Mesenchymal stem cell (in vitro differentiated cells and primary cell): ENCODE data around the gene WSCD2.

ENCODE experiments used
- DNase-seq: peaks from one replicate; pipeline ENCODE4 v3.0.0-alpha.2; 2013
- H2AFZ ChIP-seq: one replicate; pipeline ENCODE4 v1.6.1; 2013; ENCODE audit warnings: low read depth, mild to moderate bottlenecking, control low read depth, inconsistent platforms, low read length, moderate library complexity
- H2AK5ac ChIP-seq: 2 replicates; pipeline ENCODE4 v1.6.1; 2013; ENCODE audit warnings: low read length, moderate library complexity, mild to moderate bottlenecking, inconsistent platforms; ENCODE audit not compliant: severe bottlenecking
- H2BK120ac ChIP-seq: one replicate; pipeline ENCODE4 v1.6.1; 2013; ENCODE audit warnings: low read depth, mild to moderate bottlenecking, inconsistent platforms, low read length, moderate library complexity
- H2BK12ac ChIP-seq, 2 experiments: one replicate each; pipeline ENCODE4 v1.6.1; 2013; ENCODE audit warnings: inconsistent platforms in 2 of 2, low read length in 2 of 2, mild to moderate bottlenecking in 2 of 2, moderate library complexity in 2 of 2, control low read depth in 1 of 2
- H2BK15ac ChIP-seq: one replicate; pipeline ENCODE4 v1.6.1; 2013; ENCODE audit warnings: mild to moderate bottlenecking, low read depth, inconsistent platforms; ENCODE audit not compliant: poor library complexity, severe bottlenecking
- H2BK5ac ChIP-seq: 2 replicates; pipeline ENCODE4 v1.6.1; 2013; ENCODE audit warnings: low read depth, mild to moderate bottlenecking, low read length, control low read depth, inconsistent platforms; ENCODE audit not compliant: poor library complexity, severe bottlenecking
- H3K14ac ChIP-seq, 2 experiments: one replicate each; pipeline ENCODE4 v1.6.1; 2013; ENCODE audit warnings: inconsistent platforms in 2 of 2, low read length in 2 of 2, control low read depth in 1 of 2, mild to moderate bottlenecking in 1 of 2, moderate library complexity in 1 of 2
- H3K18ac ChIP-seq, 2 experiments: one replicate each; pipeline ENCODE4 v1.6.1; 2013; ENCODE audit warnings: inconsistent platforms in 2 of 2, low read length in 2 of 2, control low read depth in 1 of 2, low read depth in 1 of 2, mild to moderate bottlenecking in 1 of 2
- H3K23ac ChIP-seq, 2 experiments: one replicate each; pipeline ENCODE4 v1.6.1; 2013; ENCODE audit warnings: inconsistent platforms in 2 of 2, low read length in 2 of 2, mild to moderate bottlenecking in 2 of 2, moderate library complexity in 2 of 2, control low read depth in 1 of 2
- H3K27ac ChIP-seq: 2 replicates; pipeline ENCODE4 v1.5.1; 2013; ENCODE audit warnings: mild to moderate bottlenecking, moderate library complexity, low read length, control low read depth, inconsistent platforms; ENCODE audit not compliant: poor library complexity, severe bottlenecking
- H3K27me3 ChIP-seq, 2 experiments: 2 replicates each; pipeline versions ENCODE4 v1.6.1 to v1.7.0; 2013; ENCODE audit warnings: low read length in 2 of 2, mild to moderate bottlenecking in 2 of 2, moderate library complexity in 2 of 2, control low read depth in 1 of 2, inconsistent platforms in 1 of 2; ENCODE audit not compliant: control insufficient read depth in 1 of 2, insufficient read depth in 1 of 2
- H3K36me3 ChIP-seq, 2 experiments: 2 replicates each; pipeline versions ENCODE4 v1.6.1 to v1.7.0; 2013; ENCODE audit warnings: low read length in 2 of 2, control low read depth in 1 of 2, inconsistent platforms in 1 of 2, low read depth in 1 of 2, mild to moderate bottlenecking in 1 of 2; ENCODE audit not compliant: insufficient read depth in 2 of 2, control insufficient read depth in 1 of 2
- H3K4ac ChIP-seq, 2 experiments: one replicate each; pipeline ENCODE4 v1.6.1; 2013; ENCODE audit warnings: inconsistent platforms in 2 of 2, low read length in 2 of 2, mild to moderate bottlenecking in 2 of 2, moderate library complexity in 2 of 2, control low read depth in 1 of 2, low read depth in 1 of 2
- H3K4me1 ChIP-seq: 2 replicates; pipeline ENCODE4 v1.6.1; 2013; ENCODE audit warnings: low read depth, low read length, control low read depth; ENCODE audit not compliant: control insufficient read depth, insufficient read depth
- H3K4me2 ChIP-seq: 2 replicates; pipeline ENCODE4 v1.6.1; 2013; ENCODE audit warnings: low read length, mild to moderate bottlenecking, inconsistent platforms; ENCODE audit not compliant: poor library complexity, severe bottlenecking
- H3K4me3 ChIP-seq, 2 experiments: 2 replicates each; pipeline versions ENCODE4 v1.5.1 to v1.7.0; 2013; ENCODE audit warnings: low read length in 2 of 2, mild to moderate bottlenecking in 2 of 2, control low read depth in 1 of 2, low read depth in 1 of 2; ENCODE audit not compliant: insufficient read depth in 1 of 2
- H3K79me1 ChIP-seq: replicated peaks from 2 replicates; pipeline ENCODE4 v1.6.1; 2013; ENCODE audit warnings: mild to moderate bottlenecking, control low read depth, low read length, inconsistent platforms; ENCODE audit not compliant: poor library complexity, severe bottlenecking
- H3K9ac ChIP-seq: 2 replicates; pipeline ENCODE4 v1.7.0; 2013; ENCODE audit warnings: mild to moderate bottlenecking, low read length, moderate library complexity
- H3K9me3 ChIP-seq: 2 replicates; pipeline ENCODE4 v1.7.0; 2013; ENCODE audit warnings: mild to moderate bottlenecking, low read length; ENCODE audit not compliant: control insufficient read depth
- H4K8ac ChIP-seq: one replicate; pipeline ENCODE4 v1.6.1; 2013; ENCODE audit warnings: inconsistent platforms, mild to moderate bottlenecking, low read length, moderate library complexity
- H4K91ac ChIP-seq: one replicate; pipeline ENCODE4 v1.6.1; 2013; ENCODE audit warnings: mild to moderate bottlenecking, low read length, inconsistent platforms
- WGBS: methylation state at CpG from one replicate; pipeline ENCODE4 v1.1.7; 2013; ENCODE audit warnings: mixed read lengths; 5-methylcytosine and 5-hydroxymethylcytosine counted together

The WSCD2 gene

GRCh38 chr12:108193493-108193892 is 64.4 kb downstream of the WSCD2 start:
- Histone ChIP-seq H2BK5ac (no peak overlapping the region), H3K36me3 (no peaks in the 10 kb centered on the region), H4K8ac (no peak overlapping the region), H3K27me3 (peaks cover 0 to 13% of the 10 kb centered on the region in 2 experiments), H2BK12ac (no peak overlapping the region), H3K4me1 (no peaks in the 10 kb centered on the region), H3K23ac (no peak overlapping the region), H3K4me3 (no peak overlapping the region), H3K14ac (no peak overlapping the region), H3K27ac (no peak overlapping the region), H3K79me1 (no peaks in the 10 kb centered on the region), H2AFZ (no peak overlapping the region), H3K4ac (no peak overlapping the region), H2BK120ac (no peak overlapping the region), H3K4me2 (no peak overlapping the region), H3K9me3 (no peaks in the 10 kb centered on the region), H2BK15ac (no peak overlapping the region), H3K18ac (no peak overlapping the region), H4K91ac (no peak overlapping the region), H2AK5ac (no peak overlapping the region), H3K9ac (no peak overlapping the region)
- no peak for DNase-seq
- WGBS: 71% methylated on average over 5 of the region's 5 CpGs

DNA sequence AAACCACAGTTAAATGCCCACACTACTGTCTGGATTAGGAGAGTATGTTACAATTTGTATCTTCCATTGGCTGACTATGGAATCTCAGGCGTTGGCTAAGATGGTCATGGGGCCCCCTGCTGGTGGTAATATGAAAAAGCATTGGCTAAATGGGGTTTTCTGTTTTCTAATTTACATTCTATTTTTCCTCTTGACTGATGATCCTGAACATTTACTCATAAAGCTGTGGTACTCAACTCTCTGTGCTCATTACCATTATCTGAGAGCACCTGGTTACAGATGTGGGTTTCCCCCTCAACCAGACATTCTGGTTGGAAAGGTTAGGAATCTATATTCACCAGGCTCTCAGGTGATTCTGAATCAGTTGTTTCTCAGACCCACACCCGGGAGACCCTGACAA is 64.8 kb downstream of the WSCD2 start:
- H2BK5ac ChIP-seq: no peak overlapping the region
- H4K91ac ChIP-seq: no peak overlapping the region
- no peak overlapping the region for H3K9ac ChIP-seq
- H3K27ac ChIP-seq: no peak overlapping the region
- H3K4me3 ChIP-seq: no peak overlapping the region
- H4K8ac ChIP-seq: no peak overlapping the region
- no peak overlapping the region for H2BK12ac ChIP-seq
- no peak overlapping the region for H2BK15ac ChIP-seq
- DNase-seq: no peak
- H3K18ac ChIP-seq: no peak overlapping the region
- no peak overlapping the region for H3K23ac ChIP-seq
- no peaks in the 10 kb centered on the region for H3K36me3 ChIP-seq
- no peak overlapping the region for H2BK120ac ChIP-seq
- no peak overlapping the region for H2AFZ ChIP-seq
- H3K4me1 ChIP-seq: no peaks in the 10 kb centered on the region
- H3K27me3 ChIP-seq: peaks cover 0 to 13% of the 10 kb centered on the region in 2 experiments
- no peaks in the 10 kb centered on the region for H3K9me3 ChIP-seq
- no peaks in the 10 kb centered on the region for H3K79me1 ChIP-seq
- no peak overlapping the region for H3K4ac ChIP-seq
- H3K4me2 ChIP-seq: no peak overlapping the region
- no peak overlapping the region for H3K14ac ChIP-seq
- 25% methylated on average over 2 of the region's 2 CpGs for WGBS
- H2AK5ac ChIP-seq: no peak overlapping the region

- Histone ChIP-seq H3K23ac (no peak overlapping the region), H3K79me1 (no peaks in the 10 kb centered on the region), H3K14ac (no peak overlapping the region), H3K4me1 (no peaks in the 10 kb centered on the region), H2AK5ac (no peak overlapping the region), H3K27ac (no peak overlapping the region), H4K8ac (no peak overlapping the region), H3K27me3 (peaks cover 0 to 12% of the 10 kb centered on the region in 2 experiments), H3K4ac (no peak overlapping the region), H2BK12ac (no peak overlapping the region), H4K91ac (no peak overlapping the region), H2BK120ac (no peak overlapping the region), H3K9ac (no peak overlapping the region), H2BK5ac (no peak overlapping the region), H3K36me3 (no peaks in the 10 kb centered on the region), H2BK15ac (no peak overlapping the region), H3K18ac (no peak overlapping the region), H3K4me2 (no peak overlapping the region), H3K4me3 (no peak overlapping the region), H2AFZ (no peak overlapping the region), H3K9me3 (no peaks in the 10 kb centered on the region)
- 50% methylated on average over 1 of the region's 1 CpG for WGBS
- no peak for DNase-seq
Observed at GRCh38 chr12:108194585-108194984, 65.5 kb downstream of the WSCD2 start.

DNA sequence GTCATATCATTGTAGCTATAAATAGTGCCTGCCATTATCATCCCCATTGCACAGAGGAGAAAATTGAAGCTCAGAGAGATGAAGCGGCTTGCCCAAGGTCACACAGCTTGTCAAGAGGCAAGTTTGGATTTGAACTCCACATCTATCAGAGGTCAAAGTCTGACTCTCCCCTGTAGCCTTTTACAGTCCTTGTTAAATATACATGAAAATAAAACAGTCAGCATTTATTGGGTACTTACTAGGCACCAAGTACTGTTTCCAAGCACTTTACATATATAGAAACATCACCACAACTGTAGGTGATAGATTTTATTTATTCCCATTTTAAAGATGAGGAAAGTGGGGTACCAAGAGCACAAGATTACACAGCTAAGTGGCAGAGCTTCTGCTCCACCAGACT is 67.2 kb downstream of the WSCD2 start:
- Histone ChIP-seq H3K9ac (no peak overlapping the region), H3K79me1 (no peaks in the 10 kb centered on the region), H3K9me3 (no peaks in the 10 kb centered on the region), H3K14ac (no peak overlapping the region), H3K4me2 (no peak overlapping the region), H3K4ac (no peak overlapping the region), H3K23ac (no peak overlapping the region), H2AK5ac (no peak overlapping the region), H3K27me3 (peaks cover 0 to 15% of the 10 kb centered on the region in 2 experiments), H2AFZ (no peak overlapping the region), H3K18ac (no peak overlapping the region), H4K8ac (no peak overlapping the region), H3K27ac (no peak overlapping the region), H3K4me1 (no peaks in the 10 kb centered on the region), H2BK5ac (no peak overlapping the region), H3K4me3 (no peak overlapping the region), H2BK120ac (no peak overlapping the region), H2BK15ac (no peak overlapping the region), H3K36me3 (no peaks in the 10 kb centered on the region), H2BK12ac (no peak overlapping the region), H4K91ac (no peak overlapping the region)
- WGBS: 93% methylated on average over 1 of the region's 1 CpG
- DNase-seq: no peak
